Right lobe of liver (tissue), 4 donors: ENCODE results near the gene PHLDB2.

ENCODE experiments used
- POLR2A ChIP-seq: fragments of 450-650 bp; IDR thresholded peaks from one replicate; pipeline ENCODE4 v1.6.1; 2017; ENCODE audit warnings: antibody characterized with exemption, mild to moderate bottlenecking
- TF ChIP-seq, protein P1 (sequence below), 4 donors: fragments of 200-600 bp in 3 of 4; fragments of 450-650 bp in 1 of 4; IDR thresholded peaks; one replicate each; pipeline versions ENCODE4 v1.5.1 to v1.8.0; 2016 to 2022; ENCODE audit warnings: antibody characterized with exemption in 4 of 4, mild to moderate bottlenecking in 2 of 4
- donor health status: DM: no; HTN: no; CAD: no.
- donor health status: DM: no; HTN: no; CAD: no.
- donor health status: DM: no; HTN: yes; CAD: no.

DNA sequence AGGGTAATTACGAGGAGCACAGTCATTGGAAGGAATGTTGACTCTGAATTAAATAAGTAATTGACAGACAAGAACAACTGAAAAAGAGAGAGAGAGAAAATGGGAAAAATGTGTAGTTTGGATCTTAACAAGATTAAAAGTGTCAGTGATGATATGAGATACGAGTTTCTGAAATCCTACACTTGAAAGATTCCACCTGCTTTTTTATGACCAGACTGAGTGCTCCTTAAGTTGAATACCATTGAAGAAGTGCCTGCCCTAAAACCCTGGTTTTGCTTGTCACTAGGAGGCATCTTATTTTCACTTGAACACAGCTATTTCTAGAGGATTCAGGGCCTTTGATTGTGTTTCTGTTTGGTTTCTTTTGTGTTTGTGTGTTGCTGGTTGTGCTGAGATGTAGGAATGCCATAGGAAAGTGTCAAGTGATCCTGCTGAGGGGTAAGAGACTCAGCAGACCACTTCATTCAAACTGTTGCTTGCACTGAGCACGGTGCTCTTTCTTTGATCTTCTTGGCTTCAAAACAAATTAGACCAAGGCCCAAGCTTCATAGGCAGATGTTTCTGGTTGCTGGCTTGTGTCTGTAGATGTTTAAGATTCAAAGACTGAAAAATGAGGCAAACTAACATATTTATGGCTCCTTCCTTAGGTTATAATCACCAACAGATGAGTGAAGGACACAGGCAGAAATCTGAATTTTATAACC, 102.5 kb downstream of the PHLDB2 start:
- TF ChIP-seq, protein P1, sequence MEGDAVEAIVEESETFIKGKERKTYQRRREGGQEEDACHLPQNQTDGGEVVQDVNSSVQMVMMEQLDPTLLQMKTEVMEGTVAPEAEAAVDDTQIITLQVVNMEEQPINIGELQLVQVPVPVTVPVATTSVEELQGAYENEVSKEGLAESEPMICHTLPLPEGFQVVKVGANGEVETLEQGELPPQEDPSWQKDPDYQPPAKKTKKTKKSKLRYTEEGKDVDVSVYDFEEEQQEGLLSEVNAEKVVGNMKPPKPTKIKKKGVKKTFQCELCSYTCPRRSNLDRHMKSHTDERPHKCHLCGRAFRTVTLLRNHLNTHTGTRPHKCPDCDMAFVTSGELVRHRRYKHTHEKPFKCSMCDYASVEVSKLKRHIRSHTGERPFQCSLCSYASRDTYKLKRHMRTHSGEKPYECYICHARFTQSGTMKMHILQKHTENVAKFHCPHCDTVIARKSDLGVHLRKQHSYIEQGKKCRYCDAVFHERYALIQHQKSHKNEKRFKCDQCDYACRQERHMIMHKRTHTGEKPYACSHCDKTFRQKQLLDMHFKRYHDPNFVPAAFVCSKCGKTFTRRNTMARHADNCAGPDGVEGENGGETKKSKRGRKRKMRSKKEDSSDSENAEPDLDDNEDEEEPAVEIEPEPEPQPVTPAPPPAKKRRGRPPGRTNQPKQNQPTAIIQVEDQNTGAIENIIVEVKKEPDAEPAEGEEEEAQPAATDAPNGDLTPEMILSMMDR (IDR thresholded peaks at IDR 0.05), result no peak
- TF ChIP-seq POLR2A, result no peak
